Measurements from ENCODE around the gene CLK1. TPM values are rescaled to one million over a fixed set of nuclear protein-coding genes. Genes with fewer than 3 reads are reported as not detected.
A peak's percentile ranks its signal among the peaks of the same experiment; 100 is the strongest.
"Not testable (repeated sequence)": the region's sequence is repeated elsewhere in the genome, so short reads cannot be mapped to it uniquely, and the experiment has no call there.

Gene CLK1
- total RNA-seq, 6 experiments from 2014 or later = 25.8 to 28.3 (median 27.3) TPM

- no peak for TF ChIP-seq CTCF (IDR thresholded peaks at IDR 0.05)
- DNase-seq = no peak
- H3K9me3 Mint-ChIP-seq = no peaks in the 10 kb centered on the region
- H3K4me3 Mint-ChIP-seq = no peak overlapping the region
- peaks cover 9% of the 10 kb centered on the region for H3K27me3 Mint-ChIP-seq (ENCODE audit: insufficient read depth)
- H3K4me1 Mint-ChIP-seq (ENCODE audit: low read depth) = no peaks in the 10 kb centered on the region
- H3K36me3 Mint-ChIP-seq (ENCODE audit: low read depth) = peaks cover 23% of the 10 kb centered on the region
- H3K27ac Mint-ChIP-seq = no peak overlapping the region
Measured at GRCh38 chr2:200828104-200828503, 36.4 kb downstream of the CLK1 start.

GRCh38 chr2:200821686-200822245 is 42.7 kb downstream of the CLK1 start:
- DNase-seq = no peak
- H3K36me3 Mint-ChIP-seq (ENCODE audit: low read depth) = peaks cover 58% of the 10 kb centered on the region
- H3K27ac Mint-ChIP-seq = peak overlapping the region; percentile 13; the same call in 1 of the 2 replicates
- no peaks in the 10 kb centered on the region for H3K9me3 Mint-ChIP-seq
- H3K4me3 Mint-ChIP-seq = no peak overlapping the region
- peaks cover 24% of the 10 kb centered on the region for H3K4me1 Mint-ChIP-seq (ENCODE audit: low read depth)
- H3K27me3 Mint-ChIP-seq (ENCODE audit: insufficient read depth) = no peaks in the 10 kb centered on the region; the same call in 1 of the 2 replicates
- no peak for TF ChIP-seq CTCF (IDR thresholded peaks at IDR 0.05)

GRCh38 chr2:200820573-200821234 is 43.8 kb downstream of the CLK1 start:
- Mint-ChIP-seq H3K9me3 (no peaks in the 10 kb centered on the region), H3K4me1 (ENCODE audit: low read depth) (peaks cover 35% of the 10 kb centered on the region), H3K27ac (peak overlapping the region; percentile 4; the same call in 1 of the 2 replicates), H3K4me3 (no peak overlapping the region), H3K36me3 (ENCODE audit: low read depth) (peaks cover 68% of the 10 kb centered on the region), H3K27me3 (ENCODE audit: insufficient read depth) (no peaks in the 10 kb centered on the region; the same call in 1 of the 2 replicates)
- DNase-seq = no peak
- TF ChIP-seq CTCF (IDR thresholded peaks at IDR 0.05) = no peak

GRCh38 chr2:200818732-200819131 is 45.7 kb downstream of the CLK1 start:
- Mint-ChIP-seq H3K4me1 (ENCODE audit: low read depth) (peaks cover 55% of the 10 kb centered on the region), H3K36me3 (ENCODE audit: low read depth) (peaks cover 80% of the 10 kb centered on the region), H3K27ac (peak overlapping the region; percentile 71)
- peak; percentile 49 for DNase-seq
- H3K27me3 Mint-ChIP-seq (ENCODE audit: insufficient read depth); H3K9me3 Mint-ChIP-seq; H3K4me3 Mint-ChIP-seq: not testable (repeated sequence)

- H3K36me3 Mint-ChIP-seq (ENCODE audit: low read depth) = peaks cover 70% of the 10 kb centered on the region
- no peak for TF ChIP-seq CTCF (IDR thresholded peaks at IDR 0.05)
- peak overlapping the region; percentile 98; the same call in 1 of the 2 replicates for H3K4me3 Mint-ChIP-seq
- peaks cover 3% of the 10 kb centered on the region; the same call in 1 of the 2 replicates for H3K27me3 Mint-ChIP-seq (ENCODE audit: insufficient read depth)
- H3K27ac Mint-ChIP-seq = peak overlapping the region; percentile 74; the same call in 1 of the 2 replicates
- no peaks in the 10 kb centered on the region for H3K9me3 Mint-ChIP-seq
- peaks cover 68% of the 10 kb centered on the region for H3K4me1 Mint-ChIP-seq (ENCODE audit: low read depth)
- no peak for DNase-seq
Measured at GRCh38 chr2:200814917-200815316, 49.5 kb downstream of the CLK1 start.

GRCh38 chr2:200814276-200814815 is 50.1 kb downstream of the CLK1 start:
- H3K27ac Mint-ChIP-seq = peak overlapping the region; percentile 74
- peaks cover 67% of the 10 kb centered on the region for H3K36me3 Mint-ChIP-seq (ENCODE audit: low read depth)
- H3K4me1 Mint-ChIP-seq (ENCODE audit: low read depth) = peaks cover 74% of the 10 kb centered on the region
- H3K27me3 Mint-ChIP-seq (ENCODE audit: insufficient read depth) = peaks cover 3% of the 10 kb centered on the region; the same call in 1 of the 2 replicates
- no peak for DNase-seq
- TF ChIP-seq CTCF (IDR thresholded peaks at IDR 0.05) = no peak
- peak overlapping the region; percentile 98 for H3K4me3 Mint-ChIP-seq
- H3K9me3 Mint-ChIP-seq = no peaks in the 10 kb centered on the region
